ENCODE results near the gene ULK3.

ULK3 gene

GRCh38 chr15:74822233-74822632 lies 20.7 kb downstream of the ULK3 start:
- Histone ChIP-seq H3K4me3 (ENCODE audit: low read length) (no peak overlapping the region), H3K36me3 (replicated peaks; ENCODE audit: insufficient read depth, low read length) (no peaks in the 10 kb centered on the region), H3K4me2 (ENCODE audit: low read depth, low read length) (no peak overlapping the region), H2AFZ (ENCODE audit: low read length) (no peak overlapping the region), H3K9ac (ENCODE audit: low read length) (no peak overlapping the region), H3K9me2 (replicated peaks; ENCODE audit: insufficient read depth, low read length) (no peaks in the 10 kb centered on the region), H3K27me3 (replicated peaks; ENCODE audit: insufficient read depth, low read length) (peaks cover 40% of the 10 kb centered on the region), H3K27ac (ENCODE audit: low read length) (no peak overlapping the region), H3K79me2 (ENCODE audit: low read length) (no peaks in the 10 kb centered on the region), H4K20me1 (ENCODE audit: insufficient read depth, low read length) (no peaks in the 10 kb centered on the region), H3F3A (ENCODE audit: insufficient read depth, low read length) (no peaks in the 10 kb centered on the region), H3K4me1 (ENCODE audit: low read length) (peaks cover 16% of the 10 kb centered on the region; the same call in 1 of the 2 replicates), H3K9me3 (replicated peaks; ENCODE audit: insufficient read depth, low read length) (no peaks in the 10 kb centered on the region)
- TF ChIP-seq CTCF (IDR thresholded peaks at IDR 0.05; ENCODE audit: low read length): no peak
- TF ChIP-seq EZH2 (optimal IDR thresholded peaks at IDR 0.05; ENCODE audit: low read depth, low read length): no peak
- TF ChIP-seq EZH2phosphoT487 (IDR thresholded peaks at IDR 0.05; ENCODE audit: low read length): no peak
- DNase-seq: no peak

- Histone ChIP-seq H3K9ac (ENCODE audit: low read length) (no peak overlapping the region), H3K27me3 (replicated peaks; ENCODE audit: insufficient read depth, low read length) (peaks cover 36% of the 10 kb centered on the region), H3K4me3 (ENCODE audit: low read length) (no peak overlapping the region), H3K27ac (ENCODE audit: low read length) (no peak overlapping the region), H3K9me2 (replicated peaks; ENCODE audit: insufficient read depth, low read length) (no peaks in the 10 kb centered on the region), H2AFZ (ENCODE audit: low read length) (no peak overlapping the region), H3K79me2 (ENCODE audit: low read length) (no peaks in the 10 kb centered on the region), H3K36me3 (replicated peaks; ENCODE audit: insufficient read depth, low read length) (no peaks in the 10 kb centered on the region), H4K20me1 (ENCODE audit: insufficient read depth, low read length) (no peaks in the 10 kb centered on the region), H3F3A (ENCODE audit: insufficient read depth, low read length) (no peaks in the 10 kb centered on the region), H3K4me2 (ENCODE audit: low read depth, low read length) (no peak overlapping the region), H3K4me1 (ENCODE audit: low read length) (peaks cover 16% of the 10 kb centered on the region; the same call in 1 of the 2 replicates), H3K9me3 (replicated peaks; ENCODE audit: insufficient read depth, low read length) (no peaks in the 10 kb centered on the region)
- no peak for DNase-seq
- TF ChIP-seq CTCF (IDR thresholded peaks at IDR 0.05; ENCODE audit: low read length): no peak
- TF ChIP-seq EZH2phosphoT487 (IDR thresholded peaks at IDR 0.05; ENCODE audit: low read length): no peak
- TF ChIP-seq EZH2 (optimal IDR thresholded peaks at IDR 0.05; ENCODE audit: low read depth, low read length): no peak
These were observed 21.2 kb downstream of the ULK3 start for GRCh38 chr15:74821790-74822158.

- Histone ChIP-seq H3K79me2 (ENCODE audit: low read length) (no peaks in the 10 kb centered on the region), H3K4me3 (ENCODE audit: low read length) (no peak overlapping the region), H3K9me3 (replicated peaks; ENCODE audit: insufficient read depth, low read length) (no peaks in the 10 kb centered on the region), H3K27ac (ENCODE audit: low read length) (no peak overlapping the region), H3K4me2 (ENCODE audit: low read depth, low read length) (no peak overlapping the region), H3K4me1 (ENCODE audit: low read length) (peaks cover 16% of the 10 kb centered on the region; the same call in 1 of the 2 replicates), H3K9ac (ENCODE audit: low read length) (no peak overlapping the region), H4K20me1 (ENCODE audit: insufficient read depth, low read length) (no peaks in the 10 kb centered on the region), H3F3A (ENCODE audit: insufficient read depth, low read length) (no peaks in the 10 kb centered on the region), H3K9me2 (replicated peaks; ENCODE audit: insufficient read depth, low read length) (no peaks in the 10 kb centered on the region), H3K36me3 (replicated peaks; ENCODE audit: insufficient read depth, low read length) (no peaks in the 10 kb centered on the region), H3K27me3 (replicated peaks; ENCODE audit: insufficient read depth, low read length) (peaks cover 35% of the 10 kb centered on the region), H2AFZ (ENCODE audit: low read length) (no peak overlapping the region)
- TF ChIP-seq EZH2 (optimal IDR thresholded peaks at IDR 0.05; ENCODE audit: low read depth, low read length) (no peak), EZH2phosphoT487 (IDR thresholded peaks at IDR 0.05; ENCODE audit: low read length) (no peak), CTCF (IDR thresholded peaks at IDR 0.05; ENCODE audit: low read length) (no peak)
- peak; percentile 31 for DNase-seq
These were observed 21.7 kb downstream of the ULK3 start for GRCh38 chr15:74821091-74821789.

Data from MM.1S (cell line).